Endodermal cell (in vitro differentiated cells): Measurements from ENCODE around the gene ANGPT4. TPM values are rescaled to one million over a fixed set of nuclear protein-coding genes. Genes with fewer than 3 reads are reported as not detected.
"Not testable (repeated sequence)": the region's sequence is repeated elsewhere in the genome, so short reads cannot be mapped to it uniquely, and the experiment has no call there.

ENCODE experiments used
- DNase-seq: peaks from one replicate; pipeline ENCODE4 v3.0.0-alpha.2; 2017
- H3K27ac ChIP-seq: 2 replicates; pipeline ENCODE4 v1.5.1; 2013; ENCODE audit warnings: mild to moderate bottlenecking, low read depth, low read length, moderate library complexity
- H3K27me3 ChIP-seq: 2 replicates; pipeline ENCODE4 v1.6.1; 2013; ENCODE audit warnings: mild to moderate bottlenecking, low read length, moderate library complexity; ENCODE audit not compliant: insufficient read depth, control insufficient read depth, poor library complexity, severe bottlenecking
- H3K36me3 ChIP-seq: 2 replicates; pipeline ENCODE4 v1.7.0; 2013; ENCODE audit warnings: mild to moderate bottlenecking, low read length, moderate library complexity; ENCODE audit not compliant: control insufficient read depth, insufficient read depth
- H3K4me1 ChIP-seq: one replicate; pipeline ENCODE4 v1.7.0; 2013; ENCODE audit warnings: low read length; ENCODE audit not compliant: control insufficient read depth, insufficient read depth
- H3K4me3 ChIP-seq: 2 replicates; pipeline ENCODE4 v1.5.1; 2013; ENCODE audit warnings: mild to moderate bottlenecking, low read length, moderate library complexity
- H3K9ac ChIP-seq: 2 replicates; pipeline ENCODE4 v1.6.1; 2013; ENCODE audit warnings: mild to moderate bottlenecking, low read length, moderate library complexity; ENCODE audit not compliant: poor library complexity, severe bottlenecking; ENCODE audit errors: extremely low read depth
- H3K9me3 ChIP-seq: 2 replicates; pipeline ENCODE4 v1.6.1; 2013; ENCODE audit warnings: mild to moderate bottlenecking, low read length, moderate library complexity; ENCODE audit not compliant: control insufficient read depth
- H3K27ac Mint-ChIP-seq: 2 replicates; pipeline ENCODE4 v1.8.0; 2020; ENCODE audit warnings: mixed read lengths
- H3K27me3 Mint-ChIP-seq: 2 replicates; pipeline ENCODE4 v1.8.0; 2021; ENCODE audit warnings: mild to moderate bottlenecking, mixed read lengths; ENCODE audit not compliant: insufficient read depth
- H3K36me3 Mint-ChIP-seq: 2 replicates; pipeline ENCODE4 v1.8.0; 2020; ENCODE audit warnings: low read depth, mixed read lengths
- H3K4me1 Mint-ChIP-seq: 2 replicates; pipeline ENCODE4 v1.8.0; 2020; ENCODE audit warnings: mixed read lengths
- H3K4me3 Mint-ChIP-seq: 2 replicates; pipeline ENCODE4 v1.8.0; 2020; ENCODE audit warnings: mild to moderate bottlenecking, moderate library complexity, mixed read lengths
- H3K9me3 Mint-ChIP-seq: 2 replicates; pipeline ENCODE4 v1.8.0; 2020; ENCODE audit warnings: mild to moderate bottlenecking, mixed read lengths
- WGBS, 2 experiments: methylation state at CpG; one replicate each; pipeline versions ENCODE4 v1.1.5 to v1.1.7; 2013; ENCODE audit warnings: missing lambda C conversion rate in 2 of 2, mixed read lengths in 1 of 2; ENCODE audit not compliant: insufficient coverage in 1 of 2, insufficient read length in 1 of 2; 5-methylcytosine and 5-hydroxymethylcytosine counted together
- total RNA-seq, 2 donors: library from RNA; stranded (reverse); fragmentation: NEBNext Ultra II Directional in 1 of 2; extraction: Animal tissue kit (Norgen Biotek cat#: 25700) in 1 of 2; gene quantifications; 2 replicates in 1 of 2; 3 replicates in 1 of 2; pipeline ENCODE4 v1.2.1, GENCODE V29; 2021
- TF ChIP-seq, protein P1 (sequence below): fragments of 200-600 bp; sonication (generic); conservative IDR thresholded peaks from 2 replicates; pipeline ENCODE4 v1.5.0; 2021; ENCODE audit warnings: antibody characterized with exemption, mild to moderate bottlenecking

Gene ANGPT4
- total RNA-seq, 2 donors from 2014 or later, result 0.31 to 0.51 TPM

DNA sequence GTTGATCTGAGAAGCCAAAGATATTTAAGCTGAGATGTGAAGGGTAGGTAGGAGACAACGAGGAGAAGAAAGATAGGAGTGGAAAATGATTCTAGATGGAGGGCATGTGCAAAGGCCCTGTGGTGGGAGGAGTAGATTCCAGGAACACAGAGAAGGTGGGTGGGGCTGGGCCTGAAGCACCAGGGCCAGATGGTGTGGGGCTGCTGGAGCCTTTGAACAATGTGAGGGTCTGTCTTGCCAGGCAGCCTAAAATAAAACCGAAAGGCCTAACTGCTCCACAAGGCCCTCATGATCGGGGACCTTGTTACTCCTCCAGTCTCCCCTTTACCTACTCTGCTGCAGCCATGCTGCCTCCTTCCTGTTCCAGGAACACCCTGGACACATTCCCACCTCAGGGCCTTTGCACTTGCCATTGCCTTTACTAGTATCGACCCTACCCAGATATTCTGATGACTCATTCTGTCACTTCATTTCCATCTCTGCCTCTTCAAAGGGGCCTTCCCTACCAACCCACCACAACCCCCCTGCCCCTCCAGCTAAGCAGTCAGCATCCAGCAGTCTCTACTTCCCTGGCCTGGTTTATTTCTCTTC lies 62.6 kb downstream of the ANGPT4 start:
- Histone ChIP-seq H3K36me3 (no peaks in the 10 kb centered on the region), H3K9me3 (no peaks in the 10 kb centered on the region), H3K4me1 (no peaks in the 10 kb centered on the region), H3K4me3 (no peak overlapping the region), H3K27ac (no peak overlapping the region), H3K27me3 (no peaks in the 10 kb centered on the region), H3K9ac (no peak overlapping the region)
- H3K4me1 Mint-ChIP-seq, result no peaks in the 10 kb centered on the region
- H3K27me3 Mint-ChIP-seq, result peaks cover 2% of the 10 kb centered on the region
- no peak overlapping the region for H3K27ac Mint-ChIP-seq
- H3K36me3 Mint-ChIP-seq, result no peaks in the 10 kb centered on the region
- H3K4me3 Mint-ChIP-seq, result no peak overlapping the region
- H3K9me3 Mint-ChIP-seq, result no peaks in the 10 kb centered on the region
- TF ChIP-seq, protein P1, sequence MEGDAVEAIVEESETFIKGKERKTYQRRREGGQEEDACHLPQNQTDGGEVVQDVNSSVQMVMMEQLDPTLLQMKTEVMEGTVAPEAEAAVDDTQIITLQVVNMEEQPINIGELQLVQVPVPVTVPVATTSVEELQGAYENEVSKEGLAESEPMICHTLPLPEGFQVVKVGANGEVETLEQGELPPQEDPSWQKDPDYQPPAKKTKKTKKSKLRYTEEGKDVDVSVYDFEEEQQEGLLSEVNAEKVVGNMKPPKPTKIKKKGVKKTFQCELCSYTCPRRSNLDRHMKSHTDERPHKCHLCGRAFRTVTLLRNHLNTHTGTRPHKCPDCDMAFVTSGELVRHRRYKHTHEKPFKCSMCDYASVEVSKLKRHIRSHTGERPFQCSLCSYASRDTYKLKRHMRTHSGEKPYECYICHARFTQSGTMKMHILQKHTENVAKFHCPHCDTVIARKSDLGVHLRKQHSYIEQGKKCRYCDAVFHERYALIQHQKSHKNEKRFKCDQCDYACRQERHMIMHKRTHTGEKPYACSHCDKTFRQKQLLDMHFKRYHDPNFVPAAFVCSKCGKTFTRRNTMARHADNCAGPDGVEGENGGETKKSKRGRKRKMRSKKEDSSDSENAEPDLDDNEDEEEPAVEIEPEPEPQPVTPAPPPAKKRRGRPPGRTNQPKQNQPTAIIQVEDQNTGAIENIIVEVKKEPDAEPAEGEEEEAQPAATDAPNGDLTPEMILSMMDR, result no peak
- whole genome bisulfite sequencing, 2 experiments, result 94 to 96% methylated on average over 3 to 4 of the region's 4 CpGs
- DNase-seq, result no peak

- H3K36me3 Mint-ChIP-seq, DNase-seq, H3K36me3 ChIP-seq, H3K27ac ChIP-seq, H3K4me1 ChIP-seq, H3K4me3 ChIP-seq, H3K27ac Mint-ChIP-seq, H3K9ac ChIP-seq, H3K4me1 Mint-ChIP-seq, H3K9me3 Mint-ChIP-seq, H3K9me3 ChIP-seq, H3K4me3 Mint-ChIP-seq: not testable (repeated sequence)
- H3K27me3 ChIP-seq, result peaks cover 11% of the 10 kb centered on the region
- H3K27me3 Mint-ChIP-seq, result peaks cover 28% of the 10 kb centered on the region
- WGBS, 2 experiments, result 89 to 96% methylated on average over 6 to 8 of the region's 8 CpGs
Measured at GRCh38 chr20:848731-849130, 67.4 kb downstream of the ANGPT4 start.

DNA sequence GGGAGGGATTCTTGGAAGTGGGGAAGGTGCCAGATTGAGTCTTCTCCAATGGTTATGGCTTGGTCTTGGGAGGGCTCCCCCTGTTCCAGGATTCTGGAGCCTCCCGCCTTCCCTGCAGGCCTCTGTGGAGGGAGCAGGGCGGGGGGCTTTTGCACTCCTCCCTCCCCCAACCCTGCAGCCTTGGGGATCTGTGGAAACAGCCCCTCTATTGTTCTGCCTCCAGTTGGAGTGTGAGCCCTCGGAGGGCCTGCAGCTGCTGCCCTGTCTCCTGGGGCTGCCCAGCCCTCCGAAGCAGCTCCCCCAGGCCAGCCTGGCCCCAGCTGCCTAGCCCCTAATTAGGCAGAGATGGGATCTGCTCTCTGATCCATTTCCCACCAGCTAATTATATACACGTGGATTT lies 67.9 kb downstream of the ANGPT4 start:
- H3K27ac ChIP-seq, result peak overlapping the region; percentile 80
- H3K36me3 Mint-ChIP-seq, result peaks cover 2% of the 10 kb centered on the region
- H3K9me3 Mint-ChIP-seq, result no peaks in the 10 kb centered on the region
- H3K27me3 ChIP-seq, result peaks cover 16% of the 10 kb centered on the region
- peaks cover 32% of the 10 kb centered on the region for H3K27me3 Mint-ChIP-seq
- H3K27ac Mint-ChIP-seq, result no peak overlapping the region
- peaks cover 2% of the 10 kb centered on the region for H3K4me1 ChIP-seq
- WGBS, 2 experiments, result 76% methylated on average over 5 of the region's 5 CpGs; no CpG with 5 or more reads in 1 of the 2 experiments
- no peak for DNase-seq
- H3K4me1 Mint-ChIP-seq, result peaks cover 3% of the 10 kb centered on the region
- H3K4me3 ChIP-seq, result no peak overlapping the region
- TF ChIP-seq, protein P1, result no peak
- no peak overlapping the region for H3K4me3 Mint-ChIP-seq
- no peaks in the 10 kb centered on the region for H3K9me3 ChIP-seq
- H3K9ac ChIP-seq, result no peak overlapping the region
- H3K36me3 ChIP-seq, result no peaks in the 10 kb centered on the region

DNA sequence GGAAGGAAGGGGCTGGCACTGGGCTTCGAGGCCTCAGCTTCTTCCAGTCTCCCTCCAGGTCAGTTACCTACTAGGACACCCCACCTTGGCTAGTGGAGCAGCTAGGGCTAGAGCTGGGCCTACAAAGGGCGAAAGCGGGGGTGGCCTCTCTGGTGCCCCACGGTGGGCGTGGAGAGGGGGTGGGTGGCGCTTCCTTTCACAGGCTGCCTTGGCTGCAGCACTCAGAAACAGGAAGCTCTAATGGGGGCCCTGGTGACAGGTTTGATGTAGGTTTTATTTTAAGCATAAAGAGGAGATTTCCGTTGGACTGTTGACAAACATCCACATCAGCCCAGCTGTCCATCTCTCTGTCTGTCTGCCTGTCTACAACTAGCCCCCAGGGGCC lies 69.2 kb downstream of the ANGPT4 start:
- no peak for DNase-seq
- peaks cover 43% of the 10 kb centered on the region for H3K27me3 Mint-ChIP-seq
- Histone ChIP-seq H3K27ac (no peak overlapping the region), H3K36me3 (no peaks in the 10 kb centered on the region), H3K9me3 (no peaks in the 10 kb centered on the region), H3K9ac (no peak overlapping the region), H3K4me3 (no peak overlapping the region), H3K27me3 (peaks cover 29% of the 10 kb centered on the region), H3K4me1 (peaks cover 7% of the 10 kb centered on the region)
- H3K4me3 Mint-ChIP-seq, result no peak overlapping the region
- H3K36me3 Mint-ChIP-seq, result peaks cover 2% of the 10 kb centered on the region
- no peak overlapping the region for H3K27ac Mint-ChIP-seq
- peaks cover 3% of the 10 kb centered on the region for H3K4me1 Mint-ChIP-seq
- TF ChIP-seq, protein P1, result no peak
- no peaks in the 10 kb centered on the region for H3K9me3 Mint-ChIP-seq
- WGBS, 2 experiments, result 80% methylated on average over 6 of the region's 7 CpGs; no CpG with 5 or more reads in 1 of the 2 experiments
